MM.1S (cell line): Measurements from ENCODE around the gene OXLD1.

Source experiments
- CTCF ChIP-seq: fragments of 300-600 bp; sonication (generic); IDR thresholded peaks from 2 replicates; pipeline ENCODE4 v1.5.1; 2016; ENCODE audit warnings: antibody characterized with exemption, low read length, mixed read lengths
- EZH2 ChIP-seq: fragments of 300-600 bp; sonication (generic); optimal IDR thresholded peaks from 2 replicates; pipeline ENCODE3; 2017; ENCODE audit warnings: low read depth, mild to moderate bottlenecking, antibody characterized with exemption, low read length, mixed read lengths
- EZH2phosphoT487 ChIP-seq: fragments of 300-600 bp; sonication (generic); IDR thresholded peaks from 2 replicates; pipeline ENCODE4 v1.6.1; 2018; ENCODE audit warnings: antibody characterized with exemption, low read length

DNA sequence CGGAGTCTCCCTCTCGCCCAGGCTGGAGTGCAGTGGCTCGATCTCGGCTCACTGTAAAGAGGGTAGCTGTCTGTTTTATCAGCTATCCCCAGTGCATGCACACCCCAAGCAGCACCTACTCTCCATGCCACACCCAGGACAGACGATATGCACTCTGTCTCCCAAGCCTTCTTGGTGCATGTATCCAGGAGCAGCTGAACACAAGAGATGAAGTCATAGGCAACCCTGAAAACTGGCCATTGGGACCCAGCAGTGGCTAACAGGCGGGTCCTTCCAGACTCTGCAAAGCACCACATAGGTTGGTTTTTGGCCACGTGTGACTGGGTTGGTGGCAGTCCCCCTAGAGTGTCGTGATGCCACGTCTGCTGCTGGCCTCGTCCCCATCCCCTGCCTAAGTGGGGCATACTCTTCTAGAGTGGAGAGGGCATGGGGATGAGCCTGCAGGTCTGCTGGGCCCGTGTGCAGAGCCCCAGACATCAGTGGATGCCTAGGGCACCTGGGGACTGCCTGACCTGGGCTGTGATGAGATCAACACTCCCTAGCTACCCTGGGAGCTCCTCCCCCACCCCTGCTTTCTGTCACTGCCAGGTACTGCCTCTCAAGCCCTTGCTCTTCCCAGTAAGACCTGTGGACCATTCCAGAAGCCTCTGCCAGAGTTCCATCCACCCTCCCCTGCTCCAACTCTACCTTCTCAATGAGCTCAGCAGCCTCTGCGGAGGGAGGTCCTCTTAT lies 19.4 kb downstream of the OXLD1 start:
- TF ChIP-seq CTCF (no peak), EZH2phosphoT487 (no peak), EZH2 (no peak)
